ENCODE results near the gene RERE.

Gene RERE

GRCh38 chr1:8314346-8315280 is 502.8 kb downstream of the RERE start:
- no peak overlapping the region for H3K4me3 ChIP-seq (ENCODE audit: control insufficient read depth, low read depth, low read length)
- TF ChIP-seq CTCF (conservative IDR thresholded peaks at IDR 0.05; ENCODE audit: control insufficient read depth, insufficient read depth, low read depth, low read length), result peak; percentile 98
- DNase-seq (ENCODE audit: low read depth), result peak; percentile 77

GRCh38 chr1:8313231-8313630 is 504.2 kb downstream of the RERE start:
- no peak for TF ChIP-seq CTCF (conservative IDR thresholded peaks at IDR 0.05; ENCODE audit: control insufficient read depth, insufficient read depth, low read depth, low read length)
- no peak overlapping the region for H3K4me3 ChIP-seq (ENCODE audit: control insufficient read depth, low read depth, low read length)

GRCh38 chr1:8312235-8313218 is 504.9 kb downstream of the RERE start:
- H3K4me3 ChIP-seq (ENCODE audit: control insufficient read depth, low read depth, low read length), result no peak overlapping the region
- no peak for DNase-seq (ENCODE audit: low read depth)
- no peak for TF ChIP-seq CTCF (conservative IDR thresholded peaks at IDR 0.05; ENCODE audit: control insufficient read depth, insufficient read depth, low read depth, low read length)

More at GRCh38 chr1:8313231-8313630, 504.2 kb downstream of the RERE start:
- no peak for DNase-seq (ENCODE audit: low read depth)

GRCh38 chr1:8311068-8311718 is 506.2 kb downstream of the RERE start:
- DNase-seq (ENCODE audit: low read depth), result no peak
- H3K4me3 ChIP-seq (ENCODE audit: control insufficient read depth, low read depth, low read length), result no peak overlapping the region
- TF ChIP-seq CTCF (conservative IDR thresholded peaks at IDR 0.05; ENCODE audit: control insufficient read depth, insufficient read depth, low read depth, low read length), result no peak

- no peak overlapping the region for H3K4me3 ChIP-seq (ENCODE audit: control insufficient read depth, low read depth, low read length)
- TF ChIP-seq CTCF (conservative IDR thresholded peaks at IDR 0.05; ENCODE audit: control insufficient read depth, insufficient read depth, low read depth, low read length), result no peak
- DNase-seq (ENCODE audit: low read depth), result no peak
Measured at GRCh38 chr1:8307628-8308027, 509.8 kb downstream of the RERE start.

GRCh38 chr1:8303876-8304275 is 513.6 kb downstream of the RERE start:
- no peak for TF ChIP-seq CTCF (conservative IDR thresholded peaks at IDR 0.05; ENCODE audit: control insufficient read depth, insufficient read depth, low read depth, low read length)
- DNase-seq (ENCODE audit: low read depth), result no peak
- H3K4me3 ChIP-seq (ENCODE audit: control insufficient read depth, low read depth, low read length), result no peak overlapping the region
